Keratinocyte (primary cell): Measurements from ENCODE around the gene INSYN2A.

Experiments used
- EZH2 ChIP-seq: IDR thresholded peaks from one replicate; pipeline ENCODE4 v1.6.1; 2012; ENCODE audit warnings: inconsistent platforms, mild to moderate bottlenecking, low read length, moderate library complexity
- TF ChIP-seq, protein P1 (sequence below), 3 experiments: IDR thresholded peaks in 1 of 3; conservative IDR thresholded peaks in 1 of 3; optimal IDR thresholded peaks in 1 of 3; 2 replicates in 2 of 3; 3 replicates in 1 of 3; pipeline versions ENCODE3 to v1.5.1; 2011; ENCODE audit warnings: low read length in 3 of 3, mild to moderate bottlenecking in 3 of 3, moderate library complexity in 2 of 3, control low read depth in 1 of 3, inconsistent platforms in 1 of 3; ENCODE audit not compliant: insufficient read depth in 2 of 3; ENCODE audit errors: extremely low read depth in 1 of 3

DNA sequence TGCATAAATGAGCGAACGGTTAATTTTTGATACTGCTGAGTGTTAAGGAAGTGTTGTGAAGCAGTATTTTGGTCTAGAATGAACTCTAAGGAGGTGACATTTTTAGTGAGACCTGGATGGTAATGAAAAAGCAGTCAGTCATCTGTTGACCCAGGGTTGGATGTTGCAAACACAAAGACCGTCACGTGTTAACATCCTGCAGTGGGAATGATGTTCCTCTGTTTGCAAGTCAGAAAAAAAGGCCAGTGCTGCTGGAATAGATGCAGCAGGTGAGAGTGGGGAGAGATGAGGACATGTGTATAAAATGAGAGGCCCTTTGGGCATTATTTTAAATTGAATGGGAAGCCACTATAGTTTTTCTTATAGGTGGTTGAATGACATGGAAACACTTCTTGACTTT is 39.3 kb downstream of the INSYN2A start:
- TF ChIP-seq, protein P1, sequence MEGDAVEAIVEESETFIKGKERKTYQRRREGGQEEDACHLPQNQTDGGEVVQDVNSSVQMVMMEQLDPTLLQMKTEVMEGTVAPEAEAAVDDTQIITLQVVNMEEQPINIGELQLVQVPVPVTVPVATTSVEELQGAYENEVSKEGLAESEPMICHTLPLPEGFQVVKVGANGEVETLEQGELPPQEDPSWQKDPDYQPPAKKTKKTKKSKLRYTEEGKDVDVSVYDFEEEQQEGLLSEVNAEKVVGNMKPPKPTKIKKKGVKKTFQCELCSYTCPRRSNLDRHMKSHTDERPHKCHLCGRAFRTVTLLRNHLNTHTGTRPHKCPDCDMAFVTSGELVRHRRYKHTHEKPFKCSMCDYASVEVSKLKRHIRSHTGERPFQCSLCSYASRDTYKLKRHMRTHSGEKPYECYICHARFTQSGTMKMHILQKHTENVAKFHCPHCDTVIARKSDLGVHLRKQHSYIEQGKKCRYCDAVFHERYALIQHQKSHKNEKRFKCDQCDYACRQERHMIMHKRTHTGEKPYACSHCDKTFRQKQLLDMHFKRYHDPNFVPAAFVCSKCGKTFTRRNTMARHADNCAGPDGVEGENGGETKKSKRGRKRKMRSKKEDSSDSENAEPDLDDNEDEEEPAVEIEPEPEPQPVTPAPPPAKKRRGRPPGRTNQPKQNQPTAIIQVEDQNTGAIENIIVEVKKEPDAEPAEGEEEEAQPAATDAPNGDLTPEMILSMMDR (optimal IDR thresholded peaks at IDR 0.05 in 1 of 3, IDR thresholded peaks at IDR 0.05 in 1 of 3, conservative IDR thresholded peaks at IDR 0.05 in 1 of 3; ENCODE audit: extremely low read depth in 1 of 3, insufficient read depth in 2 of 3, low read length in 3 of 3): no peak
- TF ChIP-seq EZH2: no peak
